ENCODE measurements around the gene PDXK. TPM values are rescaled to one million over a fixed set of nuclear protein-coding genes. Genes with fewer than 3 reads are reported as not detected.
A peak's percentile ranks its signal among the peaks of the same experiment; 100 is the strongest.

The PDXK gene
- total and polyA plus RNA-seq, 2 of the 13 experiments (the other 11 are each of a cell fraction or from before 2014, with no cell fraction given): 114 to 184 TPM

DNA sequence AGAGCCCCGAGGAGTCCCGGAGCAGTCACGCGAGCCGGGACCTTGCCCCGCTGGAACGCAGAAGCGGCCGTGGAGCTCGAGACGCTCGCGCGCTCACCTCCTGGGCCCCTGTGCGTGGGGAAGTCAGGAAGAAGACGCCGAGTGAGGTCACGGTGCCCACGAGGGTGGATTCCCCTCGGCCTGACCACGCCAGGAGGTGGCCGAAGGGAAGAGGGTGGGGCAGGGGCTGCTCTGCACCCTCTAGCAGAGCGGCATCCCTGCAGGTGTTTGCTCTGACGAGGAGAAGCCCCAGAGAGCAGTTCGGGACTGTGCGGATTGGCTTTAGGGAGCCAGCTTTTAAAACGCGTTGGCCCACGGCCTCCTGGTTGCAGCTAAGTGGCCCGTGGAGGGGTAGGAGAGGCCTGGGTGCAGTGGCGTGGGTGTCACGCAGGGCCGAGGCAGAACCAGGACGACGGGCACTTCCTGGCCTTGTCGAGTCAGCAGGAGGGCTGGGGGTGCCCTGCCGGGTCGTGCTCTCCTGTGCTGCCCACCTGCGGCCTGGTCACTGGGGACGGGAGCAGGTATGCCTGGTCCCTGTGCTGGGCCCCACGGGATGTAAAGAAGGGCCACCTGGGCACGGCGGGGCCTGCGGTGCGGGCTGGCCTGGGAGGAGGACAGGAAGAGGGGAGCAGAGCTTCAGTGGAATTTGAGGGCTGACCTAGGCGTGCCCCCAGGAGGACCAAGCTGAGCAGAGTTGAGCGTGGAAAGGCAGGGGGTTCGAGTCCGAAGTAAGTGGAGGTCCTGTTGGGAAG is 1.0 kb downstream of the PDXK start (continued):
- no peak for TF ChIP-seq HMG20A (CRISPR knock-in tag; IDR thresholded peaks at IDR 0.05; ENCODE audit: borderline replicate concordance)
- TF ChIP-seq, protein P1, sequence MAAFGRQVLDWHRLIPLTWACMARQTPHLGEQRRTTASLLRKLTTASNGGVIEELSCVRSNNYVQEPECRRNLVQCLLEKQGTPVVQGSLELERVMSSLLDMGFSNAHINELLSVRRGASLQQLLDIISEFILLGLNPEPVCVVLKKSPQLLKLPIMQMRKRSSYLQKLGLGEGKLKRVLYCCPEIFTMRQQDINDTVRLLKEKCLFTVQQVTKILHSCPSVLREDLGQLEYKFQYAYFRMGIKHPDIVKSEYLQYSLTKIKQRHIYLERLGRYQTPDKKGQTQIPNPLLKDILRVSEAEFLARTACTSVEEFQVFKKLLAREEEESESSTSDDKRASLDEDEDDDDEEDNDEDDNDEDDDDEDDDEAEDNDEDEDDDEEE (CRISPR knock-in tag; IDR thresholded peaks at IDR 0.05): no peak
- no peak for TF ChIP-seq GATAD1 (CRISPR knock-in tag; IDR thresholded peaks at IDR 0.05)
- no peak for TF ChIP-seq SMAD9 (CRISPR knock-in tag; IDR thresholded peaks at IDR 0.05)
- TF ChIP-seq, protein P2, sequence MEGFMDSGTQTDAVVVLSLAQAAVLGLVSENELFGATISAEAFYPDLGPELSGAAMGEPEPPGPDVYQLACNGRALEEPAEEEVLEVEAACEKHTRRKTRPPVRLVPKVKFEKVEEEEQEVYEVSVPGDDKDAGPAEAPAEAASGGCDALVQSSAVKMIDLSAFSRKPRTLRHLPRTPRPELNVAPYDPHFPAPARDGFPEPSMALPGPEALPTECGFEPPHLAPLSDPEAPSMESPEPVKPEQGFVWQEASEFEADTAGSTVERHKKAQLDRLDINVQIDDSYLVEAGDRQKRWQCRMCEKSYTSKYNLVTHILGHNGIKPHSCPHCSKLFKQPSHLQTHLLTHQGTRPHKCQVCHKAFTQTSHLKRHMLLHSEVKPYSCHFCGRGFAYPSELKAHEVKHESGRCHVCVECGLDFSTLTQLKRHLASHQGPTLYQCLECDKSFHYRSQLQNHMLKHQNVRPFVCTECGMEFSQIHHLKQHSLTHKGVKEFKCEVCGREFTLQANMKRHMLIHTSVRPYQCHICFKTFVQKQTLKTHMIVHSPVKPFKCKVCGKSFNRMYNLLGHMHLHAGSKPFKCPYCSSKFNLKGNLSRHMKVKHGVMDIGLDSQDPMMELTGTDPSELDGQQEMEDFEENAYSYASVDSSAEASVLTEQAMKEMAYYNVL (CRISPR knock-in tag; IDR thresholded peaks at IDR 0.05; ENCODE audit: borderline replicate concordance): no peak
- TF ChIP-seq, protein P3, sequence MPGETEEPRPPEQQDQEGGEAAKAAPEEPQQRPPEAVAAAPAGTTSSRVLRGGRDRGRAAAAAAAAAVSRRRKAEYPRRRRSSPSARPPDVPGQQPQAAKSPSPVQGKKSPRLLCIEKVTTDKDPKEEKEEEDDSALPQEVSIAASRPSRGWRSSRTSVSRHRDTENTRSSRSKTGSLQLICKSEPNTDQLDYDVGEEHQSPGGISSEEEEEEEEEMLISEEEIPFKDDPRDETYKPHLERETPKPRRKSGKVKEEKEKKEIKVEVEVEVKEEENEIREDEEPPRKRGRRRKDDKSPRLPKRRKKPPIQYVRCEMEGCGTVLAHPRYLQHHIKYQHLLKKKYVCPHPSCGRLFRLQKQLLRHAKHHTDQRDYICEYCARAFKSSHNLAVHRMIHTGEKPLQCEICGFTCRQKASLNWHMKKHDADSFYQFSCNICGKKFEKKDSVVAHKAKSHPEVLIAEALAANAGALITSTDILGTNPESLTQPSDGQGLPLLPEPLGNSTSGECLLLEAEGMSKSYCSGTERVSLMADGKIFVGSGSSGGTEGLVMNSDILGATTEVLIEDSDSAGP (CRISPR knock-in tag; IDR thresholded peaks at IDR 0.05; ENCODE audit: borderline replicate concordance): peak; percentile 10; the same call in 1 of the 2 replicates
- TF ChIP-seq, protein P4, sequence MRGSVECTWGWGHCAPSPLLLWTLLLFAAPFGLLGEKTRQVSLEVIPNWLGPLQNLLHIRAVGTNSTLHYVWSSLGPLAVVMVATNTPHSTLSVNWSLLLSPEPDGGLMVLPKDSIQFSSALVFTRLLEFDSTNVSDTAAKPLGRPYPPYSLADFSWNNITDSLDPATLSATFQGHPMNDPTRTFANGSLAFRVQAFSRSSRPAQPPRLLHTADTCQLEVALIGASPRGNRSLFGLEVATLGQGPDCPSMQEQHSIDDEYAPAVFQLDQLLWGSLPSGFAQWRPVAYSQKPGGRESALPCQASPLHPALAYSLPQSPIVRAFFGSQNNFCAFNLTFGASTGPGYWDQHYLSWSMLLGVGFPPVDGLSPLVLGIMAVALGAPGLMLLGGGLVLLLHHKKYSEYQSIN (CRISPR knock-in tag; IDR thresholded peaks at IDR 0.05; ENCODE audit: borderline replicate concordance): no peak
- no peak for TF ChIP-seq ZNF883 (CRISPR knock-in tag; IDR thresholded peaks at IDR 0.05; ENCODE audit: not compliant biosample characterization)
- TF ChIP-seq ZSCAN20 (CRISPR knock-in tag; IDR thresholded peaks at IDR 0.05; ENCODE audit: borderline replicate concordance): no peak
- no peak for TF ChIP-seq SYNCRIP (IDR thresholded peaks at IDR 0.05; ENCODE audit: insufficient read depth, low read depth, low read length)
- TF ChIP-seq KLF12 (CRISPR knock-in tag; IDR thresholded peaks at IDR 0.05; ENCODE audit: borderline replicate concordance): no peak
- TF ChIP-seq, protein P5, sequence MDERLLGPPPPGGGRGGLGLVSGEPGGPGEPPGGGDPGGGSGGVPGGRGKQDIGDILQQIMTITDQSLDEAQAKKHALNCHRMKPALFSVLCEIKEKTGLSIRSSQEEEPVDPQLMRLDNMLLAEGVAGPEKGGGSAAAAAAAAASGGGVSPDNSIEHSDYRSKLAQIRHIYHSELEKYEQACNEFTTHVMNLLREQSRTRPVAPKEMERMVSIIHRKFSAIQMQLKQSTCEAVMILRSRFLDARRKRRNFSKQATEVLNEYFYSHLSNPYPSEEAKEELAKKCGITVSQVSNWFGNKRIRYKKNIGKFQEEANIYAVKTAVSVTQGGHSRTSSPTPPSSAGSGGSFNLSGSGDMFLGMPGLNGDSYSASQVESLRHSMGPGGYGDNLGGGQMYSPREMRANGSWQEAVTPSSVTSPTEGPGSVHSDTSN (CRISPR knock-in tag; IDR thresholded peaks at IDR 0.05): no peak
- TF ChIP-seq, protein P6, sequence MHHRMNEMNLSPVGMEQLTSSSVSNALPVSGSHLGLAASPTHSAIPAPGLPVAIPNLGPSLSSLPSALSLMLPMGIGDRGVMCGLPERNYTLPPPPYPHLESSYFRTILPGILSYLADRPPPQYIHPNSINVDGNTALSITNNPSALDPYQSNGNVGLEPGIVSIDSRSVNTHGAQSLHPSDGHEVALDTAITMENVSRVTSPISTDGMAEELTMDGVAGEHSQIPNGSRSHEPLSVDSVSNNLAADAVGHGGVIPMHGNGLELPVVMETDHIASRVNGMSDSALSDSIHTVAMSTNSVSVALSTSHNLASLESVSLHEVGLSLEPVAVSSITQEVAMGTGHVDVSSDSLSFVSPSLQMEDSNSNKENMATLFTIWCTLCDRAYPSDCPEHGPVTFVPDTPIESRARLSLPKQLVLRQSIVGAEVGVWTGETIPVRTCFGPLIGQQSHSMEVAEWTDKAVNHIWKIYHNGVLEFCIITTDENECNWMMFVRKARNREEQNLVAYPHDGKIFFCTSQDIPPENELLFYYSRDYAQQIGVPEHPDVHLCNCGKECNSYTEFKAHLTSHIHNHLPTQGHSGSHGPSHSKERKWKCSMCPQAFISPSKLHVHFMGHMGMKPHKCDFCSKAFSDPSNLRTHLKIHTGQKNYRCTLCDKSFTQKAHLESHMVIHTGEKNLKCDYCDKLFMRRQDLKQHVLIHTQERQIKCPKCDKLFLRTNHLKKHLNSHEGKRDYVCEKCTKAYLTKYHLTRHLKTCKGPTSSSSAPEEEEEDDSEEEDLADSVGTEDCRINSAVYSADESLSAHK (CRISPR knock-in tag; IDR thresholded peaks at IDR 0.05; ENCODE audit: borderline replicate concordance): no peak
- no peak for TF ChIP-seq ZFP37 (CRISPR knock-in tag; IDR thresholded peaks at IDR 0.05; ENCODE audit: borderline replicate concordance)
- no peak for TF ChIP-seq ZNF382 (CRISPR knock-in tag; IDR thresholded peaks at IDR 0.05; ENCODE audit: borderline replicate concordance)
- no peak for TF ChIP-seq SRF (IDR thresholded peaks at IDR 0.05; ENCODE audit: low read depth, low read length)
- TF ChIP-seq GABPA (IDR thresholded peaks at IDR 0.05; ENCODE audit: low read depth, low read length): no peak
- no peak for TF ChIP-seq GABPA (CRISPR knock-in tag; IDR thresholded peaks at IDR 0.05; ENCODE audit: low read depth)
- no peak for TF ChIP-seq FOSL1 (CRISPR knock-in tag; IDR thresholded peaks at IDR 0.05; ENCODE audit: borderline replicate concordance)
- TF ChIP-seq ZKSCAN8 (CRISPR knock-in tag; IDR thresholded peaks at IDR 0.05; ENCODE audit: borderline replicate concordance): no peak

Measured in HepG2 (cell line).